MG63 (cell line): ENCODE results near the gene SYDE1. TPM values are rescaled to one million over a fixed set of nuclear protein-coding genes. Genes with fewer than 3 reads are reported as not detected.

Experiments
- DNase-seq: peaks from one replicate; pipeline ENCODE4 v3.0.0-alpha.2; 2020
- H3K27me3 ChIP-seq: fragments of 250-450 bp; sonication (Bioruptor Pico); 2 replicates; pipeline ENCODE4 v1.5.1; 2020; ENCODE audit warnings: mild to moderate bottlenecking, moderate library complexity
- H3K36me3 ChIP-seq: fragments of 250-450 bp; sonication (Bioruptor Pico); 2 replicates; pipeline ENCODE4 v1.5.1; 2020; ENCODE audit warnings: mild to moderate bottlenecking, moderate library complexity
- H3K4me3 ChIP-seq: fragments of 250-450 bp; sonication (Bioruptor Pico); 2 replicates; pipeline ENCODE4 v1.5.1; 2020; ENCODE audit warnings: mild to moderate bottlenecking, moderate library complexity
- H3K9me3 ChIP-seq: fragments of 250-450 bp; sonication (Bioruptor Pico); 2 replicates; pipeline ENCODE4 v1.5.1; 2020; ENCODE audit warnings: mild to moderate bottlenecking, moderate library complexity
- total RNA-seq: library from RNA; depleted of rRNA; stranded (reverse); fragments of >200 nt; shearing (Covaris generic); gene quantifications from 2 replicates; pipeline ENCODE4 v1.2.3, GENCODE V29; 2014; ENCODE audit warnings: low replicate concordance

The SYDE1 gene
- total RNA-seq, 1 experiment from 2014 or later = 120 TPM

- H3K9me3 ChIP-seq = peaks cover 45% of the 10 kb centered on the region
- H3K4me3 ChIP-seq = no peak overlapping the region
- peaks cover 12% of the 10 kb centered on the region for H3K36me3 ChIP-seq
- DNase-seq = no peak
- no peaks in the 10 kb centered on the region for H3K27me3 ChIP-seq
Measured at GRCh38 chr19:15104003-15104402, 3.2 kb upstream of the SYDE1 start.

GRCh38 chr19:15104411-15104810 lies 2.8 kb upstream of the SYDE1 start:
- H3K9me3 ChIP-seq = peaks cover 45% of the 10 kb centered on the region

GRCh38 chr19:15105044-15105443 lies 2.2 kb upstream of the SYDE1 start:
- Histone ChIP-seq H3K27me3 (no peaks in the 10 kb centered on the region), H3K36me3 (peaks cover 23% of the 10 kb centered on the region), H3K4me3 (no peak overlapping the region), H3K9me3 (peaks cover 45% of the 10 kb centered on the region)
- no peak for DNase-seq

More at GRCh38 chr19:15104411-15104810, 2.8 kb upstream of the SYDE1 start:
- Histone ChIP-seq H3K27me3 (no peaks in the 10 kb centered on the region), H3K4me3 (no peak overlapping the region), H3K36me3 (peaks cover 16% of the 10 kb centered on the region)
- no peak for DNase-seq

- H3K27me3 ChIP-seq = no peaks in the 10 kb centered on the region
- DNase-seq = no peak
- H3K4me3 ChIP-seq = peak overlapping the region; percentile 97
- H3K9me3 ChIP-seq = peaks cover 27% of the 10 kb centered on the region
- H3K36me3 ChIP-seq = peaks cover 55% of the 10 kb centered on the region
Measured at GRCh38 chr19:15108145-15108844, 1.1 kb downstream of the SYDE1 start.

GRCh38 chr19:15108845-15109767 lies 1.9 kb downstream of the SYDE1 start:
- H3K9me3 ChIP-seq = peaks cover 18% of the 10 kb centered on the region
- H3K4me3 ChIP-seq = peak overlapping the region; percentile 97; the same call in 1 of the 2 replicates
- DNase-seq = no peak
- peaks cover 63% of the 10 kb centered on the region for H3K36me3 ChIP-seq
- no peaks in the 10 kb centered on the region for H3K27me3 ChIP-seq

- H3K4me3 ChIP-seq = no peak overlapping the region
Measured at GRCh38 chr19:15109768-15110417, 2.7 kb downstream of the SYDE1 start.

GRCh38 chr19:15110418-15110815 lies 3.2 kb downstream of the SYDE1 start:
- H3K27me3 ChIP-seq = no peaks in the 10 kb centered on the region
- H3K9me3 ChIP-seq = peaks cover 6% of the 10 kb centered on the region
- H3K4me3 ChIP-seq = no peak overlapping the region
- H3K36me3 ChIP-seq = peaks cover 75% of the 10 kb centered on the region
- DNase-seq = no peak

More at GRCh38 chr19:15109768-15110417, 2.7 kb downstream of the SYDE1 start:
- Histone ChIP-seq H3K27me3 (no peaks in the 10 kb centered on the region), H3K36me3 (peaks cover 70% of the 10 kb centered on the region), H3K9me3 (peaks cover 11% of the 10 kb centered on the region)
- DNase-seq = no peak

GRCh38 chr19:15111758-15112157 lies 4.6 kb downstream of the SYDE1 start:
- no peaks in the 10 kb centered on the region for H3K9me3 ChIP-seq
- H3K27me3 ChIP-seq = no peaks in the 10 kb centered on the region
- peaks cover 88% of the 10 kb centered on the region for H3K36me3 ChIP-seq
- DNase-seq = no peak
- H3K4me3 ChIP-seq = no peak overlapping the region

- Histone ChIP-seq H3K4me3 (no peak overlapping the region), H3K27me3 (no peaks in the 10 kb centered on the region), H3K36me3 (peaks cover 95% of the 10 kb centered on the region), H3K9me3 (no peaks in the 10 kb centered on the region)
- DNase-seq = no peak
Measured at GRCh38 chr19:15112385-15112784, 5.2 kb downstream of the SYDE1 start.

- no peak for DNase-seq
- H3K36me3 ChIP-seq = peaks cover 99% of the 10 kb centered on the region
- no peak overlapping the region for H3K4me3 ChIP-seq
- no peaks in the 10 kb centered on the region for H3K27me3 ChIP-seq
- H3K9me3 ChIP-seq = no peaks in the 10 kb centered on the region
Measured at GRCh38 chr19:15113245-15114152, 6.3 kb downstream of the SYDE1 start.

- H3K27me3 ChIP-seq = no peaks in the 10 kb centered on the region
- H3K9me3 ChIP-seq = no peaks in the 10 kb centered on the region
- peak; percentile 92 for DNase-seq
- no peak overlapping the region for H3K4me3 ChIP-seq
- peaks cover 99% of the 10 kb centered on the region for H3K36me3 ChIP-seq
Measured at GRCh38 chr19:15114153-15114540, 6.9 kb downstream of the SYDE1 start.

GRCh38 chr19:15115080-15115479 lies 7.9 kb downstream of the SYDE1 start:
- Histone ChIP-seq H3K9me3 (no peaks in the 10 kb centered on the region), H3K27me3 (no peaks in the 10 kb centered on the region), H3K4me3 (no peak overlapping the region), H3K36me3 (peaks cover 99% of the 10 kb centered on the region)
- DNase-seq = peak; percentile 61

GRCh38 chr19:15115762-15116615 lies 8.8 kb downstream of the SYDE1 start:
- H3K9me3 ChIP-seq = no peaks in the 10 kb centered on the region
- peaks cover 99% of the 10 kb centered on the region for H3K36me3 ChIP-seq
- DNase-seq = no peak
- H3K27me3 ChIP-seq = no peaks in the 10 kb centered on the region
- no peak overlapping the region for H3K4me3 ChIP-seq

- Histone ChIP-seq H3K27me3 (no peaks in the 10 kb centered on the region), H3K4me3 (no peak overlapping the region), H3K9me3 (no peaks in the 10 kb centered on the region), H3K36me3 (peaks cover 96% of the 10 kb centered on the region)
- DNase-seq = no peak
Measured at GRCh38 chr19:15116856-15117255, 9.7 kb downstream of the SYDE1 start.

- H3K4me3 ChIP-seq = no peak overlapping the region
- H3K27me3 ChIP-seq = no peaks in the 10 kb centered on the region
- no peak for DNase-seq
- H3K9me3 ChIP-seq = no peaks in the 10 kb centered on the region
- H3K36me3 ChIP-seq = peaks cover 95% of the 10 kb centered on the region
Measured at GRCh38 chr19:15118248-15118647, 11.0 kb downstream of the SYDE1 start.
